Mucosa of stomach (tissue), 1 donor: ENCODE results near the gene CD68.
"Not testable (repeated sequence)": the region's sequence is repeated elsewhere in the genome, so short reads cannot be mapped to it uniquely, and the experiment has no call there.

Experiments used
- H3K27me3 ChIP-seq: one replicate; pipeline ENCODE4 v1.7.0; 2013; ENCODE audit warnings: mild to moderate bottlenecking, low read length; ENCODE audit not compliant: control insufficient read depth, insufficient read depth
- H3K36me3 ChIP-seq: one replicate; pipeline ENCODE4 v1.7.0; 2013; ENCODE audit warnings: low read length; ENCODE audit not compliant: control insufficient read depth, insufficient read depth
- H3K4me1 ChIP-seq: one replicate; pipeline ENCODE4 v1.7.0; 2013; ENCODE audit warnings: mild to moderate bottlenecking, low read length; ENCODE audit not compliant: control insufficient read depth, insufficient read depth
- H3K4me3 ChIP-seq: one replicate; pipeline ENCODE4 v1.7.0; 2013; ENCODE audit warnings: low read length
- H3K9ac ChIP-seq: one replicate; pipeline ENCODE4 v1.7.0; 2013; ENCODE audit warnings: mild to moderate bottlenecking, low read length, moderate library complexity
- H3K9me3 ChIP-seq: one replicate; pipeline ENCODE4 v1.7.0; 2013; ENCODE audit warnings: mild to moderate bottlenecking, low read length, moderate library complexity; ENCODE audit not compliant: control insufficient read depth
- donor health status: Pancreatic carcinoma.

CD68 gene

GRCh38 chr17:7613769-7614424 lies 34.5 kb downstream of the CD68 start:
- H3K9me3 ChIP-seq: no peaks in the 10 kb centered on the region
- H3K36me3 ChIP-seq: no peaks in the 10 kb centered on the region
- peak overlapping the region; percentile 16 for H3K4me3 ChIP-seq
- H3K9ac ChIP-seq: peak overlapping the region; percentile 88
- H3K27me3 ChIP-seq: no peaks in the 10 kb centered on the region
- H3K4me1 ChIP-seq: peaks cover 19% of the 10 kb centered on the region

GRCh38 chr17:7614425-7615264 lies 35.2 kb downstream of the CD68 start, which contains the start of gene FXR2:
FXR2 (minus strand) TSS chr17:7614897; CDS start chr17:7614532, 365 bp downstream.
- peaks cover 19% of the 10 kb centered on the region for H3K4me1 ChIP-seq
- H3K9me3 ChIP-seq: no peaks in the 10 kb centered on the region
- H3K36me3 ChIP-seq: no peaks in the 10 kb centered on the region
- no peaks in the 10 kb centered on the region for H3K27me3 ChIP-seq
- H3K4me3 ChIP-seq: peak within 1 kb of the TSS; percentile 16
- H3K9ac ChIP-seq: peak within 1 kb of the TSS; percentile 88

GRCh38 chr17:7615265-7615747 lies 35.9 kb downstream of the CD68 start:
- Histone ChIP-seq H3K36me3 (no peaks in the 10 kb centered on the region), H3K4me1 (peaks cover 19% of the 10 kb centered on the region), H3K27me3 (no peaks in the 10 kb centered on the region), H3K4me3 (no peak overlapping the region), H3K9me3 (no peaks in the 10 kb centered on the region), H3K9ac (no peak overlapping the region)

- no peak overlapping the region for H3K9ac ChIP-seq
- no peak overlapping the region for H3K4me3 ChIP-seq
- H3K9me3 ChIP-seq: no peaks in the 10 kb centered on the region
- no peaks in the 10 kb centered on the region for H3K36me3 ChIP-seq
- H3K27me3 ChIP-seq: no peaks in the 10 kb centered on the region
- H3K4me1 ChIP-seq: peaks cover 4% of the 10 kb centered on the region
These were observed 39.2 kb downstream of the CD68 start for GRCh38 chr17:7618608-7619007.

- Histone ChIP-seq H3K4me1 (no peaks in the 10 kb centered on the region), H3K9me3 (no peaks in the 10 kb centered on the region), H3K4me3 (no peak overlapping the region), H3K27me3 (no peaks in the 10 kb centered on the region), H3K9ac (no peak overlapping the region), H3K36me3 (no peaks in the 10 kb centered on the region)
These were observed 41.4 kb downstream of the CD68 start for GRCh38 chr17:7620835-7621234.

- Histone ChIP-seq H3K9me3 (no peaks in the 10 kb centered on the region), H3K4me3 (no peak overlapping the region), H3K36me3 (no peaks in the 10 kb centered on the region), H3K27me3 (no peaks in the 10 kb centered on the region), H3K9ac (no peak overlapping the region), H3K4me1 (peaks cover 6% of the 10 kb centered on the region)
These were observed 44.2 kb downstream of the CD68 start for GRCh38 chr17:7623661-7624060.

GRCh38 chr17:7625749-7626148 lies 46.3 kb downstream of the CD68 start:
- H3K4me3 ChIP-seq, H3K4me1 ChIP-seq, H3K9me3 ChIP-seq, H3K27me3 ChIP-seq, H3K36me3 ChIP-seq, H3K9ac ChIP-seq: not testable (repeated sequence)

- H3K36me3 ChIP-seq: no peaks in the 10 kb centered on the region
- H3K4me1 ChIP-seq: peaks cover 7% of the 10 kb centered on the region
- H3K9ac ChIP-seq: no peak overlapping the region
- H3K4me3 ChIP-seq: no peak overlapping the region
- no peaks in the 10 kb centered on the region for H3K9me3 ChIP-seq
- H3K27me3 ChIP-seq: no peaks in the 10 kb centered on the region
These were observed 46.9 kb downstream of the CD68 start for GRCh38 chr17:7626307-7626706.

GRCh38 chr17:7626956-7627249 lies 47.5 kb downstream of the CD68 start:
- Histone ChIP-seq H3K9me3 (no peaks in the 10 kb centered on the region), H3K27me3 (no peaks in the 10 kb centered on the region), H3K36me3 (no peaks in the 10 kb centered on the region), H3K4me1 (peaks cover 13% of the 10 kb centered on the region), H3K4me3 (peak overlapping the region; percentile 80), H3K9ac (peak overlapping the region; percentile 92)

- no peaks in the 10 kb centered on the region for H3K36me3 ChIP-seq
- H3K9ac ChIP-seq: peak within 1 kb of the TSS; percentile 92
- no peaks in the 10 kb centered on the region for H3K27me3 ChIP-seq
- H3K9me3 ChIP-seq: no peaks in the 10 kb centered on the region
- H3K4me3 ChIP-seq: peak within 1 kb of the TSS; percentile 80
- H3K4me1 ChIP-seq: peaks cover 18% of the 10 kb centered on the region
These were observed 48.0 kb downstream of the CD68 start, which contains the start of gene SAT2 for GRCh38 chr17:7627250-7628121. SAT2 (minus strand) TSS chr17:7627821; CDS start chr17:7627635, 186 bp downstream.

- H3K4me1 ChIP-seq: peaks cover 24% of the 10 kb centered on the region
- no peak within 1 kb of the TSS for H3K9ac ChIP-seq
These were observed 50.6 kb downstream of the CD68 start, which contains the start of gene SHBG for GRCh38 chr17:7629939-7630571. SHBG (plus strand) TSS chr17:7630135; CDS start chr17:7630173, 38 bp downstream.

More at GRCh38 chr17:7629939-7630571, 50.6 kb downstream of the CD68 start, which contains the start of gene SHBG:
- no peak within 1 kb of the TSS for H3K4me3 ChIP-seq
- H3K9me3 ChIP-seq: no peaks in the 10 kb centered on the region
- no peaks in the 10 kb centered on the region for H3K36me3 ChIP-seq
- H3K27me3 ChIP-seq: peaks cover 4% of the 10 kb centered on the region
